Measurements from ENCODE around the gene YEATS2.

Gene YEATS2

GRCh38 chr3:183654727-183655126, 42.9 kb upstream of the YEATS2 start:
- Histone ChIP-seq H3K27ac (ENCODE audit: extremely low read depth, low read depth, low read length) (no peak overlapping the region), H3K36me3 (ENCODE audit: control insufficient read depth in 2 of 2, insufficient read depth in 1 of 2, low read length in 2 of 2) (peaks cover 0 to 30% of the 10 kb centered on the region in 2 experiments; a peak in 2 of 3 replicates), H3K4me1 (ENCODE audit: control insufficient read depth, insufficient read depth, low read length) (no peaks in the 10 kb centered on the region), H3K4me3 (ENCODE audit: low read depth, low read length) (no peak overlapping the region), H3K9me3 (ENCODE audit: control insufficient read depth, insufficient read depth, low read depth, low read length) (no peaks in the 10 kb centered on the region)
- ChIA-PET POLR2A (no interaction called here), CTCF (no interaction called here)
- TF ChIP-seq YY1 (tag by site-specific recombination; IDR thresholded peaks at IDR 0.05) (no peak), ZNF114 (tag by site-specific recombination; IDR thresholded peaks at IDR 0.05) (no peak), ZNF37A (tag by site-specific recombination; IDR thresholded peaks at IDR 0.05) (no peak), ZNF658 (tag by site-specific recombination; IDR thresholded peaks at IDR 0.05) (no peak)

GRCh38 chr3:183662099-183662498, 35.5 kb upstream of the YEATS2 start:
- Histone ChIP-seq H3K4me3 (ENCODE audit: low read depth, low read length) (no peak overlapping the region), H3K27ac (ENCODE audit: extremely low read depth, low read depth, low read length) (no peak overlapping the region), H3K36me3 (ENCODE audit: control insufficient read depth in 2 of 2, insufficient read depth in 1 of 2, low read length in 2 of 2) (peaks cover 2 to 23% of the 10 kb centered on the region in 2 experiments; a peak in 2 of 3 replicates), H3K4me1 (ENCODE audit: control insufficient read depth, insufficient read depth, low read length) (no peaks in the 10 kb centered on the region; the same call in 1 of the 2 replicates), H3K9me3 (ENCODE audit: control insufficient read depth, insufficient read depth, low read depth, low read length) (no peaks in the 10 kb centered on the region)
- ChIA-PET POLR2A (interaction anchor here (0.8 kb wide), 1 partner anchor 26 kb away, joined by 3 read pairs; no protein-coding TSS in a partner anchor), CTCF (no interaction called here)
- TF ChIP-seq KLF9 (tag by site-specific recombination; IDR thresholded peaks at IDR 0.05; ENCODE audit: low read depth) (no peak), ZNF501 (tag by site-specific recombination; IDR thresholded peaks at IDR 0.05) (no peak), GLIS1 (tag by site-specific recombination; IDR thresholded peaks at IDR 0.05) (no peak), ZNF707 (tag by site-specific recombination; IDR thresholded peaks at IDR 0.05) (no peak), ZNF157 (tag by site-specific recombination; IDR thresholded peaks at IDR 0.05) (no peak), BCL11A (tag by site-specific recombination; IDR thresholded peaks at IDR 0.05; ENCODE audit: low read depth) (no peak), ZNF114 (tag by site-specific recombination; IDR thresholded peaks at IDR 0.05) (no peak), ZNF23 (tag by site-specific recombination; IDR thresholded peaks at IDR 0.05; ENCODE audit: borderline replicate concordance) (no peak), ZNF670 (tag by site-specific recombination; IDR thresholded peaks at IDR 0.05; ENCODE audit: low read depth) (no peak), ZNF324 (tag by site-specific recombination; IDR thresholded peaks at IDR 0.05) (no peak), ZNF596 (tag by site-specific recombination; IDR thresholded peaks at IDR 0.05) (no peak), ZBTB21 (tag by site-specific recombination; IDR thresholded peaks at IDR 0.05) (no peak), ZNF350 (tag by site-specific recombination; IDR thresholded peaks at IDR 0.05) (no peak), ZNF791 (tag by site-specific recombination; IDR thresholded peaks at IDR 0.05) (no peak), ZNF48 (tag by site-specific recombination; IDR thresholded peaks at IDR 0.05) (no peak), PATZ1 (tag by site-specific recombination; IDR thresholded peaks at IDR 0.05) (no peak), OVOL3 (tag by site-specific recombination; IDR thresholded peaks at IDR 0.05) (no peak), ZNF174 (tag by site-specific recombination; IDR thresholded peaks at IDR 0.05) (no peak), ZNF610 (tag by site-specific recombination; IDR thresholded peaks at IDR 0.05; ENCODE audit: borderline replicate concordance) (no peak)
- TF ChIP-seq, protein P1, sequence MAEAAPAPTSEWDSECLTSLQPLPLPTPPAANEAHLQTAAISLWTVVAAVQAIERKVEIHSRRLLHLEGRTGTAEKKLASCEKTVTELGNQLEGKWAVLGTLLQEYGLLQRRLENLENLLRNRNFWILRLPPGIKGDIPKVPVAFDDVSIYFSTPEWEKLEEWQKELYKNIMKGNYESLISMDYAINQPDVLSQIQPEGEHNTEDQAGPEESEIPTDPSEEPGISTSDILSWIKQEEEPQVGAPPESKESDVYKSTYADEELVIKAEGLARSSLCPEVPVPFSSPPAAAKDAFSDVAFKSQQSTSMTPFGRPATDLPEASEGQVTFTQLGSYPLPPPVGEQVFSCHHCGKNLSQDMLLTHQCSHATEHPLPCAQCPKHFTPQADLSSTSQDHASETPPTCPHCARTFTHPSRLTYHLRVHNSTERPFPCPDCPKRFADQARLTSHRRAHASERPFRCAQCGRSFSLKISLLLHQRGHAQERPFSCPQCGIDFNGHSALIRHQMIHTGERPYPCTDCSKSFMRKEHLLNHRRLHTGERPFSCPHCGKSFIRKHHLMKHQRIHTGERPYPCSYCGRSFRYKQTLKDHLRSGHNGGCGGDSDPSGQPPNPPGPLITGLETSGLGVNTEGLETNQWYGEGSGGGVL (tag by site-specific recombination; IDR thresholded peaks at IDR 0.05) = no peak
